ENCODE data around the gene ARHGAP33.
A peak's percentile ranks its signal among the peaks of the same experiment; 100 is the strongest.

DNA sequence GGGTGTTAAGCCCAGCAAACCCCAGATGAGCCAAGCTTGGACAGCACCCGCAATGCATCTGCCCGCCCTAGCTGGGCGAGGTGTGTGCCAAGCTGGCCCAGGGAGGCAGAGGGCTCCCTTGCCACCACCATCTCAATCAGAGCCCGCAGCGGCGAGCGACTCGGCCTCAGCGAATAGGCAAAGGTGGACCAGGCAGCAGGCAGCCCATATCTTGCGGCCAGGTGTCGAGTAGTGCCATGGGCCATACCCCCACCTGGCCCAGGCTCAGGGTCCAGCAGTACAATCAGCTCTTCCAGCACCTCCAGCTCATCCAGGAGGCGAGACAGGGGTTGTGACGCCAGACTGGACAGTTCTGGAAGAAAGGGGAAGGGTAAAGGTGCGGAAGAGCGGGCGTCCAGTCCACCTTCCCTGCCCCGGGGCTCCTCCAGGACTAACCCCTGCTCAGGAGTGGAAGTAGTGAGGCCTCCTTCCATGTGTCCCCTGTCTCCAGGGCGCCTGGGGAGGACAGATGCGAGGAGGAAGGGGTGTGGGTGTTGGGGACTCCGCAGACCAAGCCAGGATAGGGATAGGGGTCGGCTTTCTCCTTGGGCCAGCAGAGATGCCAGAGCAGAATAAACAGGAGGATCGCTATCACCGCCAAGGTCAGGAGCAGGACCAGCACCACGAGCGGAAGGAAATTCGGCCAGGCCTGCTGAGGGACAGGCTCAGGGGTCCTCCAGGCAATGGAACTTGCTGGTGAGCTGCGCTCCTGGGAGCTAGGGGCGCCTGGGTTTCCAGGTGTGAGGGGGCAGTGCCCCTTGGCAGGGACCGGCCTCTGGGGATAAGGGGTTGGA is 35.9 kb upstream of the ARHGAP33 start:
- TF ChIP-seq TAF1 (IDR thresholded peaks at IDR 0.05; ENCODE audit: borderline replicate concordance, low read depth, low read length): no peak
- TF ChIP-seq POLR2A (IDR thresholded peaks at IDR 0.05; ENCODE audit: low read depth, low read length): no peak
- peak; percentile 38; the same call in 1 of the 2 replicates for TF ChIP-seq POLR2AphosphoS5 (IDR thresholded peaks at IDR 0.05; ENCODE audit: low read depth, low read length)

Measured in GM12892 (cell line).